GM18519 (cell line): ENCODE results near the gene BMP6.

ENCODE experiments used
- ATAC-seq: cut with Tn5 transposase; IDR thresholded peaks from one replicate; pipeline ENCODE4 v1.9.1; 2021; ENCODE audit warnings: mild to moderate bottlenecking, moderate library complexity; ENCODE audit not compliant: unreplicated experiment, low FRiP score

BMP6 gene

DNA sequence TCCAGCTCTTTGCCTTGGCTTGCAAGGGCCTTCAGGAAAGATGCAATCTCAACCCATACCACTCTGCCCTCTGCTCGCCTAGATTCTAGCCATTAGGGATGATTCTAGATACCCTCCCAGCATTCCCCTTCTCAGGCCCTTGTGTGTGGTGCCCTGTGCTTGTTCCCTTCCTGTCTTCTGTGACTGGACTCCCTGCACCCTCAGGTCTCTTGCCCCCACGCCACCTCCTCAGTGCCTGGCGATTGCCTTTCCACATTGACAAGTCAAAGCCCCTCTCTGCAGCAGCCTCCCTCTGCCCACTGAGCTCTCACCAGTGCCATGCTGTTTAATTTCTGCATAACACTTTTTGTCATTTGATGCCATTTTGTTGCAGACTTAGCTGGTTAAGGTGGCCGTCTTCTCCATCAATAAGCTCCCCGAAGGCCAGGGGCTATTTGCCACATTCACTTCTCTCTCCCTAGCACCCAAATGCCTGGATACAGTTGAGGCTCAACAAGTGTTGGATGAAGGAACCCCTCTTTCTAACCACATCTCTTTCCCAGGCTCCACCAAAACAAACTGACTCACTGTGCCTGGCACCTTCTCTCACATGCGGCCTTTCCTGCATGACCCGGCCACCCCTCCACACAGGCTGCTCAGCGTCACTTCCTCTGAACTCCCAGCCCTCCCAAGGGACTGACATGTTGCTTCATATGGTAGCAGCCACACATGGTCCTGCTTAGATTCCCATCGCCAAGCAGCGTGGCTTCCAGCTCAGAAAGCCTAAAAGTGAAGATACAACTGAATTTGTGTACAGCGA is 189.3 kb downstream of the BMP6 start:
- ATAC-seq: no peak

DNA sequence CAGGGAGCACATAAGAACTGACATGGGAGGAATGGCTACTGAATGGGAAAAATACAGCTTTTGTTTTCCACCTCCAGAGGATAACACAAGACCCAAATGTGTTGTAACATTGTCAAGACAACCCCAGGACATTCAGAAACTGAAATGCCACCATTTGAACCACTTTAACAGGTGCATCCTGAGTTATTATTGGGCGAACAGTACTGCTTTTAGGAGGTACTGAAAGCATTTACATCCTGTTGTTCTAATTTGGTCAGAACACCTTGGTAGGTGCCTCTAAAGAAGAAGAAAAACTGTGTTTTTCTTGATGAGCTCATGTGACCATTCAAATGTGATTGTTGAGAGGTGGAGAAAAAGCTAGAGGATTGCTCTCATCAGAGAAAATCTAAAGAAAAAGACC is 191.1 kb downstream of the BMP6 start:
- ATAC-seq: peak; percentile 92

DNA sequence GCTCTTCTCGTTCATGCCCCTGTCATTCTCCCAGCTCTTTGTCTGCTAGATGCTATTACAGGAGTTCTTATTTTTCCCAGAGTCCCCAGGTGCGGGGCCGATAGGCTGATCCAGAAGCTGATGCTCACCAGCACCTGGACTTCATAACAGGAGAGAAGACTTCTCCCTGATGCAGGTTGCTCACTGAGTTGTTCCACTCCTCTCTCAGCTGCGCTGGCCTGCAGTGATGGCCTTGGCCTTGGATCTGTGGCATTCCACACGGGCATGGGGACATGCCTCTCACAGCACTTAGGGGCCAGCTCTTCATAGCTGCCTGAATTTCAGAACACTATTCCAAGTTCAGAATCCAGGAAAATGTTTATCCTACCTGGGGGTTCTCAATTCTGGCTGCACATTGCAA is 191.8 kb downstream of the BMP6 start:
- no peak for ATAC-seq

DNA sequence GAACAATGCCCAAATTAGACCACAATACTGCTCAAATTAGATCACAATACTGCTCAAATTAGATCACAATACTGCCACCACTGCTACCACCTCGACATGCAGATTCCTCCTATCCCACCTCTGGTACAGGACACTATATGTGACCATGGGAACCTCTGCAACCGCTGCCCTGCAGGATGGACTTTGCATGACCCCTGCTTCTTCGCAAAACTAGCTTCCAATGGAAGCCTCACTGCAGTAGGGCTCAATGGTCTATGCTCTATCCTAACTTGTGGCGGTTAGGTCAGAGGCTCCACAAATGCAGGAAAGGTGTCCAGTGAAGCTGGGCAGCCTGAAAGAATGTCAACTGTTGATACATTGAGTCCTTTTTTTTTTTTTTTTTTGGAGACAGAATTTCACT is 192.5 kb downstream of the BMP6 start:
- ATAC-seq: no peak

DNA sequence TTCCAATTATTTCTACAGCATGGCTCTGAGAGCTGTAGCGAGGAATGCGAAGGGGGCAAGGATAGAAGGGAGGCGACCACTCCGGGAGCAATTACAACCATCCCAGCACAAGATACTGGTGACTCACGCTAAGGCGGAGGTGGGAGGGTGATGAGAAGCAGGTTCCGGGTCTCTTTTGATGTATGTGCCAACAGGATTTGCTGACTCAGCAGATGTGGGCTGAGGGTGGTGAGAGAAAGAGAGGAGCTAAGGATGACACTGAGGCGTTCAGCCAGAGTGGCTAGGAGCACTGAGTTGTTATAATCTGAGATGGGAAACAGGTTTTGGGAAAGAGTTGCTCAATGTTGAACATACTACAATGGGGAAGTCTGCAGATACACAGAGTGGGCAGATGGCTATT is 194.0 kb downstream of the BMP6 start:
- no peak for ATAC-seq

DNA sequence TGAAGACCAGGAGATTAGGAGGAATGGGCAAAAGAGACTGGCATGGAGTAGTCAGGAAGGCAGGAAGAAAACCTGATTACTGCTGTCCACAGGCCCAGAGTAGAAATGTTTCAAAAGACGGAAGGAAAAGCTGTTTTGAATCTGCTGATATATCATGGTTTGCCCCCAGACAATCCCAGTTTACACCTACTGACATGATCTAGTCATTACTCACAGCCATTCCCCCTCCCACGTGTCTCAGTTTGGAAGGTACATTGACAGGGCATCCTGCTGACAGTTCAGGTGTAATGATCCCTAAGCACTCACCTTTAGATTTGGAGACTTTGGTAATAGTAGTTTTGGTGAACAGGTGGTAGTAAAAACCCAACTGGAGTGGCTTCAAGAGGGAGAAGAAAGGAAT is 194.5 kb downstream of the BMP6 start:
- ATAC-seq: no peak

DNA sequence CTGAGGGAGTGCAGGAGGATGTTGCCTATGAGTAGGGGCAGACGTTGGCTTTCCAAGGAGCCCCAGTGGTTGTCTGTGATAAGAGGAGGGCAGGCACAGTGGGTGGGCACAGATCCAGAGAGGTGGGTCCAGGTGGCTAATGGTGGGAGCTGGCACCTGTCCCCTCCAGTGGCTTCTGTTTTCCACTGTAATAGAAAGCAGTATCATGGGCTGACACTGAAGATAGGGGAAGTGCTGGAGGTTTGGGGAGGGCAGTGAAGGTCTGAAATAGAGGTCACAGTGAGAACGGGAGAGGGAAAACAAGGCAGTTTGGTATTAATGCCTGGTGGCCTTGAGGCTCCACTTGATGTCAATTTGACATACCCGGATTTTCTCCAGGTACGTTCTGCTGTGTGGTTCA is 195.1 kb downstream of the BMP6 start:
- no peak for ATAC-seq

DNA sequence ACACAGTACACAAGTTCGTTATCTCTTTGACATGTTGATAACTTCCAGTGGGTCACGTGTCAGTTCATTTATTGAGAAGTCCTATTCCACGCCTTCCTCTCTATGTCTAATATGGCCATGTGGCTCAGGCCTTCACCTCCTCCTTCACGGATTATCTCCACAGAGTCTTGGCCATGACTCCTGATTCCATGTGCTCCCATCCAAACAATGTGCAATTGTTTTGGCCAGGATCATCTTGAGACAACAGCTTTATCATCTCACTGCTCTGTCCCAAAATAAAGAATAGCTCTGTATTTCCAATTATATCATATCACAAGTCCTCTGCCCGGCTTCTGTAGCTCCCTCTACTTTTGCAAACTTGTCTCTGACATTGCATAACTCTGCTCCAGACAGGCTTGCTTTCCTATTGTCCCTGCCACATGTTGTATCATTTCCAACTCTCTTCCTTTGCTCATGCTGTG is 195.8 kb downstream of the BMP6 start:
- no peak for ATAC-seq

DNA sequence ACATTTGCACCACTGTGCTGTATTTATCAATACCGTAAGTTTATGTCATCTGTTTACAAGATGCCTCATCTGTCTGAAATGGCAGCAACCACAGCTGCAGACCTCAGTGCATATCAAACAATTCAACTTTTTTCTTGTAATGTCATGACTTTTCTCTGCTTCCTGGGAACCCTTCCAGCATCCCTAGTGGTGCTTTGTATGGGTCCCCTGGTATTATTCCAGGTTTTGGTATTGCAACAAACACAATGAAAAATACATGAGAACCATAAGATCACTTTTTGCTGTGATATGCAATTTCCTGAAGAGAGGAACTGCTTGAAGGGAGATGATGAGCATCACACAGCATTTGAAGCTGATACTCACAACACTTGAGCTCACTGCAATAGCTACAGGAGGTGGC is 196.7 kb downstream of the BMP6 start:
- no peak for ATAC-seq

DNA sequence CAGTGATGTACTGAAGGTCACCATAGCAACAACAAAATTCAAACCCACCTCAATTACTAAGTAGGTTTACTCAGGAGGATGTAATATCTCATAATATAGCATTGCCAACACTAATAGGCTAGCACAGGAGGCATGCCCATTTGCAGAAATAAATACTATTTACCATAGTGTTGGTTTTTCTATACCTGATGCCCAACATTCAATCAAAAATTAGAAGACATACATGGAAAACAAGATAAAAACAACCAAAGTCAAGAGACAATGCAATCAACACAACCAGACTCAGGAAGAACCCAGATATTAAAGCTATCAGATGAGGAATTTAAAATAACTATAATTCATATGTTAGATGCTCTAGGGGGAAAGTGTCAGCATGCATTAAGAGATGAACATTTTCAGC is 199.0 kb downstream of the BMP6 start:
- ATAC-seq: no peak
